ENCODE data around the gene KRT78.

The KRT78 gene

DNA sequence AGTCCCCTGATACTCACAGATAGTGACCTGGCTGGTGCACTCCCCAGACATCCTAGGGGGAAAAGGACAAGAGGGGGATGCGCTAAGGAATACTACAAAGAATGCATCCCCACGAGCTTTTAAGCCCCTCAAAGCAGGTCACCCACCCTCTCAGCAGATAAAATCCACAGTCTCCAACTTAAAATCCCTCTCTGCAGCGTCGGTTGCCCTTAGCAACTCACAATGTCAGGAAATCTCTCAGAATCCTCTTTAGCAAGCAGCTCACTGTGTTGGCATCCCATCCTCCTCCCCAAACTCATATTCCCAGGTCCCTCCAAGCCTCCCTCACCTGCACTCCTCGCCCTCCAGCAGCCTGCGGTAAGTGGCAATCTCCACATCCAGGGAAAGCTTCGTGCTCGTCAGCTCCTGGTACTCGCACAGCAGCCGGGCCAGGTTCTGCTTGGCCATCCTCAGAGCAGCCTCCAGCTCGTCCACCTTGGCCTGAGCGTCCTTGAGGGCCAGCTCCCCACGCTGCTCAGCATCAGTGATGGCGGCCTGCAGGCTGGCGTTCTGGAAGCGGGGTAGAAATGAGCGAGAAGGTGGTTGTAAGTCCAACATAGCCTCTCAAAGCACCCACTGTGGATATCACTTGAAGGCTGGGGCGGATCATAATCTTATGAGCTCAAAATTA lies 9.2 kb downstream of the KRT78 start:
- no peak for DNase-seq (ENCODE audit: low read depth in 2 of 2)

DNA sequence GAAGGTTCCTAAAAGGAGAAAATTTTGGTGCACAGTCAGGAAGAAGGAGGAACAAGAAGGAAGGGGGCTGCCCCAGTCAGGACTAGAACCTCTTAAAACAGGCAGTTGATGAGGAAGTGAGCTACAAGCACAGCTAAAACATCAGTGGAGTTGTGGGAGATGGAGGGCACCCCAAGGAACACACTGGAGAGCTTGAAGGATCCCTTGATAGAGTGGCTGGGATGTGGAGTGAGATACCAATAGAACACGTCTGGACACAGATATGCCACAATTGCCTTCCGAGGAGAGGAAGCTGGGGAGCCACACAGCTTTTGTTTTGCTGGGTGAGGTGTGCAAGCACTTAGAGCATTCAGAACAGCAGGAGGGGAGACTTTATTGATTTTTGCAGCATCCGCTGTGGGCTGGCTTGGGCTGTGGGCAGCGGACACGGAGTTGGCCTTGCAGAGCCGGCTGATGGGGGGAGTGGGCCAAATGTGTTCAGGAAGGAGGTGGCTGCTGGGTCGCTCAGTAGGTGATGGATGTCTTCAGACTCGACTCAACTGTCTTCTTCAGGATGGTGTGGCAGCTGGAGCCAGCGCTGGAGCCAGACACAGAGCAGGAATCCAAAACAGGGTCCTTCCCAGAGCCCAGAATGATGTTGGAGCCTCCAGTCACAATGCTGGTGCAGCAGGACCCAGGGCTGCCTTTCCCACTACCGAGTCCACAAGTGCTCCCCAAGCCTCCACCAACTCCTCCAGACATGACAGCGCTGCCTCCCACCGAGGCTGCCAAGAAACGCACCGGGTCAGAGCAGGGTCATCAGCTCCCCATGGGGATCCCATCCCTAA lies 10.0 kb downstream of the KRT78 start:
- no peak for DNase-seq (ENCODE audit: low read depth in 2 of 2)

DNA sequence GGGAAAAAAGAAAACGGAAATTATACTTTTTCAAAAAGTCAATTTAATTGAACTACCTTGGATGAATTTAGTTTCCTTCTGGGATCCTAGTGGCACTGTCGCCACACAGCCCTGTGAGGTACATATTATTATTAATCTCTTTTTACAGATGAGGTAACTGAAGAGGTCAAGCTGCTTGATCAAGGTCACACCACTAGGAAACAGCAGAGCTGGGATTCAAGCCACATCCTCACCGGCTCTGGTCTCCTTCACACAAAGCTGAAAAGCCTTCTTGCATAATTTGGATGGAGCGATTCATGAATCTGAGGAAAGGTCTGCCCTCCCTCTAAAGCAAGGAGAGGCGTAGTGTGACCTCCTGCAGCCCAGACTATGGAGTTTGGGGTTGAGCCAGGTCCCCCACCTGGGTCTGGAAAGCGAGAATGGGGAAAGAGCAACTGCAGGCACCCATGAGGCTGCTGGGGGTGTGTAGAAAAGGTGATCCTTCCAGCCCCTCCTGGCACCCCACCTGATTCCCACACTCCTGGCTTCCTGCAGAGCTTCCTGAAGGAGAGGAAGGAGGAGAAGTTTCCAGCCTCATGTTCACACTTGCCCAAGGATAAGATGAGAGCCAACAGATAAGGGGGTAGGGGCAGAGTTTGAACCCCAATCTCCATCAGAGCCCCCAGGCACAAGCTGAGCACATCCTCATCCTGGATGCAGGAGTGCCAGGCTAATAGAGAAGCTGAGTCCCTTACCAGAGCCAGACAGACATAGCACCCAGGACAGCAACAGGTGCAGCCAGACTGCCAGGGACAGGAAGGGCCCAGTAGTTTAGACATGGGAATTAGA lies 10.8 kb downstream of the KRT78 start:
- no peak for DNase-seq (ENCODE audit: low read depth in 2 of 2)

DNA sequence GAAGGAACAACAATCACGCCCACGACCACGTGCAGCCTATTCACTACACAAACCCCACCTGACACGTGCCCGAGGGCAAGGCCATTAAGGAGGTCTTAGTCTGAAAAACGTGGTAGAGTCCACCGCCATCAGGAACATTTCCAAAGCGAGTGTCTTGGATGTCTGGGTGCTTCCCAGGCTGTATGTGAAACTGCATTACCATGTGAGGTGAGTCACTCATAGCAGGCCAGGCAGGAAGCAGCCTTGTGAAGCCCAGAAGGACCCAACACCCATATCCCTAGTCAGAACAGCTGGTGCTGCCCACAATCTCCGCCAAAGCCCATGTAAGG lies 11.4 kb downstream of the KRT78 start:
- DNase-seq (ENCODE audit: low read depth in 2 of 2): no peak

DNA sequence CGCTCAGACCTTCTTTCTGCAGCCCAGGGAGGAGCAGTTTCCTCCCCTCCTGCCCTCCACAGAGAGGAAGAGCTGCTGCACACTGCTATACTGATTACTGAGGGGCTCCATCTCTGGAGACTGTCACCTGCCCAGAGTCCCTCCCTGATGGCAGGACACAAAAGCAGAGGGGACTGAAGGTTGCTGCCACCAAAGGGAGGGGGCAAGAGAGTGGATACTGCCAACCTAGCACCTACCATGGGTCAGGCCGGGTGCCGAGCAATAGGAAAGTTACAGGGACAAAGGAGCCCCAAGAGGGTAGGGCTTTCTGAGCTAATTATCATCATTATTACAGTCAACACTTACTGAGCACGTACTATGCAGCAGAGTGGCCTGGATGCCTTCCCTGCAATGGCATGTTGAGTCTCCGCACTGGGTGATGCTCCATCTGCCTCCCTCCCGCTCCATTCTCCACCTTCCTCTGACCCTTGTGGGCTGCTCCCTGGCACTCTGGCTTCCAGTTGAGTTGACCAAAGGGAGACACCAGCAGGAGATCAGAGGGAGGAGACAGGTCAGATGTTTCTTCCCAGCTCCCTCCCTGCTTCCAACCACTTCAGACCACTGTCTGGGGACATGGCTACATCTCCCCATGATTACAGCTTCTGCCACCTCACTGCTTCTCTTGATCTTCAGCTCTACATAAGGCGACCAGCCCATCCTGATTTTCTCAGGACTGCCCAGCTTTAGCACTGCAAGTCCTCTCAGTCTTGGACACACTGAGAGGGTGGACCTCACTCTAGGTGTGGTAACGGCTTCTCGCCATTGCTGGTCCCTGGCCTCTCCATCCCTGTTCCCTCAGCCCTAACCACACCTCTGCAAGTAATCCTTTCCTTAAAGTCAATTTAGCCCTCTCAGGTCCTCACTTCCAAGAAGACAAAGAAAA lies 12.0 kb downstream of the KRT78 start:
- DNase-seq (ENCODE audit: low read depth in 2 of 2): no peak

DNA sequence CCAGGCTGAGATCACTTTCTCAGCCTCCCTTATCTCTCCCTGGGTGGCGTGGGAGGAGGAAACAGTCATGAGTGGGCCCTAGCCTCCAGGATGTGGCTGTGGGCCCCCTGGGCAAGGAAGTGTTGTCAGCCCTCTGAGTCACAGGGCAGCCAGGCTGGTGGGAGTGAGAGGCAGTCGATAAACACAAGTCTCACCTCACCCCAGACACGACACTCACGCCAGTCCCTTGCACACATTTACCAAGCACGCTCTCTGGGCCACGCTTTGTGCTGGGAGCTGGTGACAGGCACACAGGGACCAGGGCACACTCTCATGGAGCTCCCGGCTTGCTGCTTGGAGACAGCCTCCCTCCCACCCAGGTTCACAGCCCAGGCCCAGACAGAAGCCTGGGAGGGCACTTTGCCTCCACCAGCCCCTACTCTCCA lies 12.7 kb downstream of the KRT78 start:
- peak; percentile 28 to 42 for DNase-seq (ENCODE audit: low read depth in 2 of 2)

DNA sequence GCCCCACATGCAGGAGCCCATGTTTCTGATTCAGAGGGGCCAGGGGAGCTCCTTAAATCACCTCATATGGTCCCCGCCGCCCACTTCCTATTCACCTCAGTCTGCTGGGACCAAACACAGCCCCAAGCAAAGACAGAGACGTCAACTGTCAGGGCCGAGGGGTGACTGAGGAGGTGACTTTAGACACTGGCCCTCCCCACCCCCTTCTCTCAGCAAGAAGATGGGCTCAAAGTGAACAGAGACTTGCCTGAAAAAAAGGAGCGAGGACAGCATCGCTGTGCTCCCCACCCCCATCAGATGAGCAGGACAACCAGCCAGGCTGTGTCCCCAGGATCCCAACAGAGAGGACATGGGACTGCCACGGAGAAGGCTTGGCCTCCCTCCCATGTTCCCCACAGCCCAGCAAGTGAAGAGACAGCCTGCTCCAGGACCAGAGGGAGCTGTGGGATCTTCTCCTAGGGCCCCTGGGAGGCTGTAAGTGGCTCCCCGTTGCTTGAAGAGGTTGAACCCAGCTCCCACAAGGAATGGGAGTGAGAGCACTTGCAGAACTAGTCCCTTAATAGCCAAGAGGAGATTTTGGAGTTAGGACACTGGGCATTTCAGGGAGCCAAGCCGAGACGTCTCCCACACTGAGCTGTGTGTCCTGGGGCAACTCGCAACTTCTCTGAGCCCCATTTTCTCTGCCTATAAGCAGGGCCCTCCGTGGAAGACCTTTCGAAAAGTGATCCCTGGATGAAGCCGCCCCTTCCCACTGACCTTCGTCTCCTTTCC lies 13.3 kb downstream of the KRT78 start:
- DNase-seq (ENCODE audit: low read depth in 2 of 2): no peak

DNA sequence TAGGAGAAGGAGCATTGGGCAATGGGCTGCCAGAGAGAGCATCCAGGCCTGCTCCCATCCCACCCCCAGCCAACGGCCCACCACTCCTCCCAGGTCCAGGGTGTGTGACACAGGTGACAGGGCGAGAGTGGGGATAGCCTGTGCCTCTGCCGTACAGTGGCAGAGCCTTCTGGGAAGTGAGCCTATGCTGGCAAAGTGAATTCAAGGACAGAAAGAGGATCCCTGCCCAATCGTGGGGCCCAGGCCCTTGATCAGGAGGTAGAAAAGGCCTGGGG lies 14.1 kb downstream of the KRT78 start:
- DNase-seq (ENCODE audit: low read depth in 2 of 2): no peak

DNA sequence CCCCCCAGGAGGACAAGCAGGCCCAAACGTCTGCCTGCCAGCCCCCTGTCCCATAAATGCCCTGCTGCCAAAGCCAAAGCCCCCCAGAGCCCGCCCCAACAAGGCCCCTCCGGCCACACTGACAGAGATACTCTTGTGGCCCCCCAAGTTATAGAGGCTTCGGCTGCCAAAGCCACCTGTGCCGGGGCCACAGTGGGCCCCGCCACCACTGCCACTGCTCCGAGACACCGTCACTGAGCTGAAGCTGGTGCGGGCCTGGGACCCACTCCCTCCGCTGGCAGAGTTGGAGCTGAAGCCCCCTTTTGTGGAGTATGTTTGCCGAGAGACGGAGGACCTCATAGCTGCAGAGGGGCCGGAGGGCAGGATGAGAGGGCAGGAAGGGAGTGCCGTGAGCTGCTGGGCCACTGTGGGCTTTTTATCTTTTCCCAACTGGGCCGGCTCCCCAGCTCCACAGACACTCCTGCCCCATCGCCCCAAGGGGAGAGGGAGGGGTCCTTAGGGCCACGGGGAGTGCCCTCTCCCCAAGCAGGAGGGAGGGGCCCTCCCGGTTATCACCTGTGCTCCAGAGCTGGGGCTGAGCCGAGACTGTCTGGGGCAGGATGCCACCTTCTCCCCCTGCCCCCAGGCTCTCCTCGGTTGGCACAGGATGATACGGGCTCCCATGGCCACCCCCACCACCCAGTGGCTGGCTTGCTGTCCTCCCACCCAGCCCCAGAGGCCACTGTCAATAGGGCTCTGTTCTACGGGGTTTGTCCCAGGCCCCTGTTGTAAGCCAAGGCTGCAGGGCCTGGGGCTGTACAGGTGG lies 14.7 kb downstream of the KRT78 start, which contains the start of gene KRT79:
KRT79 (minus strand) TSS at position 390 of the 805 bp plus-strand sequence; CDS start at position 339, 51 bp downstream.
- DNase-seq (ENCODE audit: low read depth in 2 of 2): no peak

DNA sequence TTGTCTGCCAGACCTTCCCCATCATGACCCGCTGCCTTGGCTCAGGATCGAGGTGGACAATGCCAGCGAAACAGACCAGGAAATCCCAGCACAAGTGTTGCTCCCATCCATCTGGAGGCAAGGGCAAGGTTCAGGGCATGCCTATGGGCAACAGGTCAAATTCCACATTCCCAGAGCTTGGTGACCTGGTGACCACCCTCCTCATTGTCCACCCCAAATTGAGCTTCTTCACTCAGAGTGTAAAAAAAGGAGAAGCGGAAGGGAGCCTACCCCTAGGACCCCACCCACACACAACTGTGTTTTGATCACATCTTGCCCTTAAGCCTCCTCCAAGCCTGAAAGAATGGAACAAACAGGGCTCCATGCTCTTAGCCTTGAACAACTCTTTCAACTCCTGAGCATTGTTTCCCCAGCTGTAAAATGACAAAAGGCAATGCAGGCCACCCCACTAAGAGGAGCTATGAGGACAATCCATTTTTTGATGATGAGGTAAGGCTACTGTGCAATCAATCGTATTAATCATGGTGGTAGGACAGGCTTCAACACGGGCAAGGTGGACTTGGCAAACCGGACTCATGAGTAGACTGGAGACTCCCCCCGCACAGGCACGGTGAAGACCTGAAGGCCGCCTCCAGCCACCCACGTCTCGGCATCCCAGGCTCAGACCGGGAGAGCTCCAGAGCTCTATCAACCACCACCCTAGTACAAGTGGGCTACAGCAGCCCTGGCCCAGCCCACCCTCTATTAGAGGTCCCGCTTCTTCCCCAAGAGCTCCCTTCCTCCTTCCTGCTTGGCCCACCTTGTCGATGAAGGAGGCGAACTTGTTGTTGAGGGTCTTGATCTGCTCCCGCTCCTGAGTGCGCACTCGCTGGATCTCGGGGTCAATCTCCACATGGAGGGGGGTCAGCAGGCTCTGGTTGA lies 15.5 kb downstream of the KRT78 start:
- DNase-seq (ENCODE audit: low read depth in 2 of 2): no peak

DNA sequence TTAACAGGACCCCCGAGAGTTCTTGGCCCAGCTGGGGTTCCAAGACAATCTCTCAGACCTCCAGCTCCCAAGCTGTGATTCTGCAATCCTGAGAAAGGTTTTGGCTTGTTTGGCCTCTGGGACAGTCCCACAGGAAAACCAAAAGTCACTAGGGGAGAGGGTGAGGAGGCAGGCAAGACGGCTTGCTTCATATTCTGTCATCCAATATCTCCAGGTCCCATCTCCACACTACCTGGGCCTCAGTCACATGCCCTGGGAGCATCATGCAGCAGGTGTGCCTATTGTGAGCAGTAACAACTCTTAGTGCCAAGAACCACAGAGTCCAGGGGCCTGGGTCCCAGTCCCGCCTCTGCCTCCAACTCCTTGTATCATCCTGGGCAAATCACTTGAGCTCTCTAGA lies 16.3 kb downstream of the KRT78 start:
- no peak for DNase-seq (ENCODE audit: low read depth in 2 of 2)

DNA sequence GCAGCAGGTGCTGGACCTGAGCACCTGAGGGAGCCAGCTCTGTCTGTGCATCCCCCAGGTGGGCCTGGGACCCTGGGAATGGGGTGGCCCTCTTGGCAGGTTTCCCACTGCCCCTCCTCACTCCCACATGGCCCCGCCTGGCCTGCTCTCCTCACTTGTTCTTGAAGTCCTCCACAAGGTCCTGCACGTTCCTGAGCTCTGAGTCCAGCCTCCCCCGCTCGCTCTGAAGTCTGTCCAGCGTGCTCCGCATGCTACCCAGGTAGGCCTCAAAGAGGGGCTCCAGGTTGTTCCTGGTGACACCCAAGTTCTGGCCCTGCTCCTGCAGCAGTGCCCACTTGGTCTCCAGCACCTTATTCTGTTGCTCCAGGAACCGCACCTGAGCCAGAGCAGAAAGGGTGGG lies 17.5 kb downstream of the KRT78 start:
- DNase-seq (ENCODE audit: low read depth in 2 of 2): no peak

DNA sequence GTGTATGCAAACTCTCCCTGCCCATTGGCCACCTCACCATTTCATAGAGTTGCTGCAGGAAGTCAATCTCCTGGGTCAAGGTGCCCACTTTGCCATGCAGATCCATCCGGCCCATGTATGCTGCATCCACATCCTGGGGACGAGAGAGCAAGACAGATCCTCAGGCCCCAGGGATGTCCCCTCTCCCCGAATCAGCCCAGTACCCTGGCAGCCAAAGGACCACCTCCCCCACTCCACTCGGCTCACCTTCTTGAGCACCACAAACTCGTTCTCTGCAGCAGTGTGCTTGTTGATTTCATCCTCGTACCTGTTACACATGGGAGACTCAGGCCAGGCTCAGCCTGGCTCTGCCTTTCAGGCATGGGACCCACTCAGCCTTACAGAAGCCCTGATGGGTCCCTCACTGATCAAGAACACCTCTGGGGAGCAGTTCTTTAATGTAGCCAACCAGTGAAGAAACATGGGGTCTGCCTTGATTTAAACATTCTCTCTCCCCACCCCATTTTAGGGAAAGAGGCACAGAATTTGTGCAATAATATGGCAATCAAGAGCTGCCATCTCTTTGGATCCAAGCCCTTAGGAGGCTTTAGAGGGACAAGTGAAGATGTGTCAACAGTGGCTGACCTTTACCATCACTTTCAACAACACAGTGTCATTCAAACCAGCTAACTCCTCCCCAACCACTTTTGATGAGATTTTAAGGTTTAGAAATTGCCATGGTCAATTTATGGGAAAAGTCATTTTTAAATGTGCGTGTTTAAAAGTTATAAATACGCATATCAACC lies 18.6 kb downstream of the KRT78 start:
- DNase-seq (ENCODE audit: low read depth in 2 of 2): no peak

DNA sequence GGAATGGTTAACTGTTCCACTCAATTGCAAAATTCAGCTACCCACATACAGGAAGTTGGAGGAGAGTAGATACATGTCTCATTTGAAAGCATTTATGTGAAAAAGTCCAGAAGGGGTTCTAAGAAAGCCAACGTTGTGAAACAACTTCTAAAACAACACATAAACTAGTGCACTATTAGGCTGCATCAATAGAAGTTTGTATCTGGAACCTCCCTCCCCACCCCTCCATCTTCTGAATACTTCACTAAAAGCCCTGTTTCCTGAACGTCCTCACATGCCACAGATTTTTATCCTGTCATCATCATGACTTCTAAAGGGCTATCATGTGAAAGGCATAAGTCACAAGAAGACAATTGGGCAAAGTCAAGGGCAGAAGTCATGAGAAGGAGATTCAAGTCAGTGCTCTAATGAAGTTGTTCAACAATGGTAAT lies 20.2 kb downstream of the KRT78 start:
- no peak for DNase-seq (ENCODE audit: low read depth in 2 of 2)

DNA sequence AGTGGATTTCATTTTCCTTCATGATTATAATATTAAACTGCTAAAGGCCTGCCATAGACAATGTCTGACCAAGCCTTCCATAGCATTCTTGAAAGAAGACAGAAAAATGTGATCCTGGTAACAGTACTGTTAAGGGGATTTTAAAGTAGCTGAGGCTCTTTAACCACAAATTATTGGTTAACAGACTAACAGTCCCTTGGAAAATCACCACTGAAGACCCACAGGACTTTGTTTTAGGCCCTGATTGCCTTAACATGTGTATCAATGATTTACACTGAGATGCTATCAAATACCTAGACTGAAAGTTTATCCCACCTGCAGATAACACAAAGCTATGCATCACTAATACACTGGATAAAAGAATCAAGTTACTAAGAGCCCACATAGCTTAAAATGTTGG lies 20.6 kb downstream of the KRT78 start:
- no peak for DNase-seq (ENCODE audit: low read depth in 2 of 2)

DNA sequence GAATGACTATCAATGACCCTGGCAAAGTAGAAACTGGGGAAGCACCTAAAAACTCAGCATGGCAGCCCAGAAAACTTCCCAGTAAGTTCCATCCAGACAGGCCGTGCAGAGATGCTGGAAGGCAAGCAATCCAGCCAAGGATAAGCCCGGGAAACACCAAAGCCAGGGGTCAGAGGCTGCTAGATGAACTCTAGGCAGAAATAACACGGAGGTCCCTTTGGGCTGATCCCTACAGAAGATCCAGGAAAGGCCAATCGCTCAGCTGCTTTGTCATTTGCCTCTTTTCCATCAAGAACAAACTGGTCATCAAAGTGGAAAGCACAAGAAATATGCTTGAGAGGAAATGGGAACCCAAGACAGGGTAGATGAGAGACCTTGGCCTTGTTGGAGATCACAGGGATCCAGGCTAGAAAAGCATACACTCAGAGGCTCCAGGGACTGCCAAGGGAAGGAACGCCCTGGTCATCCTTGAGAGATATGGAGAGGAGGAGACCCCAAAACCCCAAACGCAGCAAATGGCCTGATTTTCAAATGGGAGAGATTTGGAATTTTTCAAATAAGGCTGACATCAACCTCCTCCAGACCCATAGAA lies 21.2 kb downstream of the KRT78 start:
- no peak for DNase-seq (ENCODE audit: low read depth in 2 of 2)

DNA sequence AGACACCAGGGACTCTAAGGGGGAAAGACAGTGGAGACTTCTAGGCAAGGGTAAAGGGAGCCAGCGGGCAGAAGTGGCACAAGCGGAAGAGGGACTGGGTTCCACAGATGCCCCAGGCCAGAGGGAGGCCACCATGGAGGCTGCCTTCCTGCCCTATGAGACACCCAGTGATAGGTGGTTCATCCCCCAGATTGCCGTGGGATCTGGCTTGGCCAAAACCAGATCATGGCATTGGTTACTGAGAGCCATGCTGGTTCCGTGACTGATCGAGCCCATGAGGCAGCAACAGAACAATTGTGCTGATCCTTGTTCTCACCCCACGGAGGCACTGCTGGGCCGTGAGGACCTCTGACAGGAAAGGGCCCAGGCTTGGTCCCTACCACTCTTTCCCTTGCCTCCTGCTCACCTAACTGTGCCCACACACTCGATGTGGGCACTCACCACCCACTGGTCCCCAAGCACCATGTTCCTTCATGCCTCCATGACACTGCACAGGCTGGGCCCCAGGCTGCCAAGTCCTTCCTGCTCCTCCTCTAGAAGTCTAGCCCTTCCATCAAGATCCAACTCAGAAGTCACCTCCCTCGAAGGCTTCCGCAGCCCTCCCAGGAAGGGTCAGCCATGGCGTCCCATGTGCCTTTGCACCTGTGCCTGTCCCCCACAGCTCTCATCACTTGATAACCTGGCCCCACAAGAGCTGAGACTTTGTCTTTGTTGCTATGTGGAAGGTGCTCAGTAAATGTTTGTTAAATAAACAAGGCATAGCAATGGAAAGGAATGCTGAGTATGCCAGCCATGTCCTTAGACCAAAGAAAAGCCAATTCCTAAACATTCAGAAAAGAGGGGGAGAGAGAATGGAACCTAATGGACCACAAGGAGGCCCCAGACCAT lies 21.9 kb downstream of the KRT78 start:
- no peak for DNase-seq (ENCODE audit: low read depth in 2 of 2)
